Endothelial cell of hepatic sinusoid (primary cell): Measurements from ENCODE around the gene RASGRF1.
"Not testable (repeated sequence)": the region's sequence is repeated elsewhere in the genome, so short reads cannot be mapped to it uniquely, and the experiment has no call there.

Source experiments
- in situ Hi-C: cut with HindIII; loops from 2 replicates; pipeline ENCODE4 v1.10.0; 2017; ENCODE audit warnings: low sequenced_read_pairs

Gene RASGRF1

GRCh38 chr15:78937132-78937739 is 153.3 kb downstream of the RASGRF1 start:
- in situ Hi-C loops: no loop called here

GRCh38 chr15:78934655-78935023 is 155.9 kb downstream of the RASGRF1 start:
- in situ Hi-C loops: no loop called here

- in situ Hi-C loops: no loop called here
Observed at GRCh38 chr15:78933823-78934654, 156.5 kb downstream of the RASGRF1 start.

- in situ Hi-C loops: no loop called here
Observed at GRCh38 chr15:78933187-78933822, 157.3 kb downstream of the RASGRF1 start.

GRCh38 chr15:78932258-78932808 is 158.2 kb downstream of the RASGRF1 start:
- in situ Hi-C loops: no loop called here

- in situ Hi-C loops: no loop called here
Observed at GRCh38 chr15:78931439-78932257, 158.9 kb downstream of the RASGRF1 start.

- in situ Hi-C loops: no loop called here
Observed at GRCh38 chr15:78930577-78931388, 159.8 kb downstream of the RASGRF1 start.

GRCh38 chr15:78929536-78930264 is 160.9 kb downstream of the RASGRF1 start:
- in situ Hi-C loops: no loop called here

GRCh38 chr15:78928616-78929093 is 161.9 kb downstream of the RASGRF1 start:
- in situ Hi-C loops: no loop called here

GRCh38 chr15:78928176-78928575 is 162.4 kb downstream of the RASGRF1 start:
- in situ Hi-C loops: not testable (repeated sequence)

GRCh38 chr15:78927077-78927790 is 163.3 kb downstream of the RASGRF1 start:
- in situ Hi-C loops: no loop called here

- in situ Hi-C loops: no loop called here
Observed at GRCh38 chr15:78925956-78926743, 164.4 kb downstream of the RASGRF1 start.

- in situ Hi-C loops: no loop called here
Observed at GRCh38 chr15:78925076-78925624, 165.4 kb downstream of the RASGRF1 start.

- in situ Hi-C loops: no loop called here
Observed at GRCh38 chr15:78923480-78924360, 166.9 kb downstream of the RASGRF1 start.

- in situ Hi-C loops: no loop called here
Observed at GRCh38 chr15:78923015-78923414, 167.6 kb downstream of the RASGRF1 start.

GRCh38 chr15:78922527-78922926 is 168.1 kb downstream of the RASGRF1 start:
- in situ Hi-C loops: no loop called here
